ENCODE measurements around the gene USE1. TPM values are rescaled to one million over a fixed set of nuclear protein-coding genes. Genes with fewer than 3 reads are reported as not detected.
A peak's percentile ranks its signal among the peaks of the same experiment; 100 is the strongest.

The USE1 gene
- total and polyA plus RNA-seq, 4 experiments from 2014 or later = 36.5 to 44.3 (median 40.5) TPM

- Histone ChIP-seq H3K4me1 (ENCODE audit: insufficient read depth, low read length) (peaks cover 16% of the 10 kb centered on the region), H3K9me3 (ENCODE audit: control insufficient read depth in 1 of 2, low read length in 2 of 2) (no peaks in the 10 kb centered on the region), H3K27ac (ENCODE audit: low read depth, low read length) (no peak overlapping the region), H3K27me3 (ENCODE audit: insufficient read depth, low read length) (no peaks in the 10 kb centered on the region), H3K4me3 (ENCODE audit: low read length in 2 of 2) (no peak overlapping the region), H3K36me3 (ENCODE audit: insufficient read depth, low read length) (peaks cover 17% of the 10 kb centered on the region)
- Mint-ChIP-seq H3K36me3 (peaks cover 33 to 51% of the 10 kb centered on the region in 2 donors), H3K27ac (no peak overlapping the region), H3K4me3 (no peak overlapping the region), H3K4me1 (peaks cover 5 to 21% (median 14%) of the 10 kb centered on the region in 4 donors), H3K9me3 (no peaks in the 10 kb centered on the region), H3K27me3 (no peaks in the 10 kb centered on the region)
- intact Hi-C loops (cut with micrococcal nuclease) = no loop called here
- ChIA-PET CTCF (ENCODE audit: partially characterized antibody) (no interaction called here), POLR2A (ENCODE audit: partially characterized antibody) (interaction anchor here (3.2 to 5.4 kb wide), 2 partner anchors 14 to 53 kb away, joined by 39 to 134 read pairs; partner anchors contain the start of genes BABAM1 and OCEL1)
- DNase-seq = no peak
These were observed 1.8 kb upstream of the USE1 start for GRCh38 chr19:17213334-17213733.

GRCh38 chr19:17214508-17215126 is 540 bp upstream of the USE1 start:
- Histone ChIP-seq H3K4me3 (ENCODE audit: low read length in 2 of 2) (peak overlapping the region; percentile 37 to 95), H3K27me3 (ENCODE audit: insufficient read depth, low read length) (no peaks in the 10 kb centered on the region), H3K36me3 (ENCODE audit: insufficient read depth, low read length) (peaks cover 17% of the 10 kb centered on the region), H3K4me1 (ENCODE audit: insufficient read depth, low read length) (peaks cover 16% of the 10 kb centered on the region), H3K9me3 (ENCODE audit: control insufficient read depth in 1 of 2, low read length in 2 of 2) (no peaks in the 10 kb centered on the region), H3K27ac (ENCODE audit: low read depth, low read length) (peak overlapping the region; percentile 79)
- POLR2A ChIA-PET (ENCODE audit: partially characterized antibody) = interaction anchor here (1.0 to 5.4 kb wide), 14 partner anchors 9 to 1704 kb away, joined by 3 to 134 read pairs (median 10); partner anchors contain the start of genes BABAM1, COPE, DDA1 and HAUS8
- Mint-ChIP-seq H3K36me3 (peaks cover 34 to 45% of the 10 kb centered on the region in 2 donors), H3K4me1 (peaks cover 2 to 21% (median 13%) of the 10 kb centered on the region in 4 donors), H3K4me3 (peak overlapping the region; percentile 86 to 95 (median 91)), H3K27ac (peak overlapping the region; percentile 87 to 99 (median 99)), H3K27me3 (no peaks in the 10 kb centered on the region), H3K9me3 (no peaks in the 10 kb centered on the region)
- intact Hi-C loops (cut with micrococcal nuclease) = loop anchor here (1.0 to 2.0 kb wide), 5 partner anchors 12 to 139 kb away; partner anchors contain the start of genes BABAM1, GTPBP3, HAUS8 and MYO9B
- no peak for DNase-seq
- CTCF ChIA-PET (ENCODE audit: partially characterized antibody) = interaction anchor here (0.6 to 2.1 kb wide), 10 partner anchors 9 to 147 kb away, joined by 3 to 10 read pairs (median 4); partner anchors contain the start of genes BABAM1, MRPL34 and OCEL1

DNA sequence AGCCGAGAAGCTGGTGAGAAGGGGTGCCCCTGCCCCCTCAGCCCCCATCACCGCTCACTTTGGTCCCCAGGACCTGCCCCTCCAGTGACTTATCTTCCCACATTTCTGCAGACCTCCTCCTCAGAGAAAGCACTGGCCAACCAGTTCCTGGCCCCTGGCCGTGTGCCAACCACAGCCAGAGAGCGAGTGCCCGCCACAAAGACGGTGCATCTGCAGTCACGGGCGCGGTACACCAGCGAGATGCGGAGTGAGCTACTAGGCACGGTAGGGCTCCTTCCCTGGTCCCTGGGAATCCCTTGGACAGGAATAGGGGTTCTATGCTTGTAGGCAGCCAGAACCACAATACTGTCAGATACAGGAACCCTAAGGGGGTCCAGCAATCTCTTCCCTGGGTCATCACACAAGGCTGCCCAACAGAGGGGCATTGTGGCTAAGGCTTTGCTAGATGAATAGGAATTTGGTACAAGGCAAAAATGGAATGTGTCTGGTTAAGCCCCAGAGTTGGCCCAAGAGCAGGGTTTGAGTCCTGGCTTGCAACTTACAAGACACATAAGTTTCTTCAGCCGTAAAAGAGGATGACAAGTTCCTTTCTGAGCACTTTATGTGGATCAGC is 1.0 kb downstream of the USE1 start:
- Mint-ChIP-seq H3K9me3 (no peaks in the 10 kb centered on the region), H3K4me3 (peak overlapping the region; percentile 71 to 95 (median 91)), H3K4me1 (peaks cover 2 to 21% (median 13%) of the 10 kb centered on the region in 4 donors), H3K27ac (peak overlapping the region in 6 of 7 donors; percentile 47 to 99 (median 96)), H3K36me3 (peaks cover 31 to 39% of the 10 kb centered on the region in 2 donors), H3K27me3 (no peaks in the 10 kb centered on the region)
- no peak overlapping the region for H3K4me3 ChIP-seq (ENCODE audit: low read length in 2 of 2)
- no peak for DNase-seq
- H3K36me3 ChIP-seq (ENCODE audit: insufficient read depth, low read length) = peaks cover 7% of the 10 kb centered on the region
- intact Hi-C loops (cut with micrococcal nuclease) = no loop called here
- H3K27ac ChIP-seq (ENCODE audit: low read depth, low read length) = peak overlapping the region; percentile 79
- H3K9me3 ChIP-seq (ENCODE audit: control insufficient read depth in 1 of 2, low read length in 2 of 2) = no peaks in the 10 kb centered on the region
- CTCF ChIA-PET (ENCODE audit: partially characterized antibody) = interaction anchor here (0.6 to 2.5 kb wide), 7 partner anchors 10 to 83 kb away, joined by 3 to 10 read pairs (median 6); partner anchors contain the start of gene OCEL1
- H3K4me1 ChIP-seq (ENCODE audit: insufficient read depth, low read length) = peaks cover 16% of the 10 kb centered on the region
- POLR2A ChIA-PET (ENCODE audit: partially characterized antibody) = interaction anchor here (0.8 to 5.4 kb wide), 14 partner anchors 7 to 1703 kb away, joined by 3 to 134 read pairs (median 10); partner anchors contain the start of genes BABAM1, COPE, HAUS8 and MRPL34
- H3K27me3 ChIP-seq (ENCODE audit: insufficient read depth, low read length) = no peaks in the 10 kb centered on the region

- Mint-ChIP-seq H3K27me3 (no peaks in the 10 kb centered on the region), H3K27ac (peak overlapping the region in 2 of 7 donors; percentile 32 to 37), H3K4me1 (peaks cover 2 to 20% (median 13%) of the 10 kb centered on the region in 4 donors), H3K36me3 (peaks cover 25 to 26% of the 10 kb centered on the region in 2 donors), H3K9me3 (no peaks in the 10 kb centered on the region), H3K4me3 (peak overlapping the region in 1 of 8 donors; percentile 67)
- Histone ChIP-seq H3K4me1 (ENCODE audit: insufficient read depth, low read length) (peaks cover 16% of the 10 kb centered on the region), H3K27ac (ENCODE audit: low read depth, low read length) (no peak overlapping the region), H3K9me3 (ENCODE audit: control insufficient read depth in 1 of 2, low read length in 2 of 2) (no peaks in the 10 kb centered on the region), H3K4me3 (ENCODE audit: low read length in 2 of 2) (no peak overlapping the region), H3K27me3 (ENCODE audit: insufficient read depth, low read length) (no peaks in the 10 kb centered on the region), H3K36me3 (ENCODE audit: insufficient read depth, low read length) (peaks cover 7% of the 10 kb centered on the region)
- no peak for DNase-seq
- ChIA-PET POLR2A (ENCODE audit: partially characterized antibody) (interaction anchor here (0.7 kb wide), 1 partner anchor 94 kb away, joined by 3 read pairs; no protein-coding TSS in a partner anchor), CTCF (ENCODE audit: partially characterized antibody) (no interaction called here)
- intact Hi-C loops (cut with micrococcal nuclease) = no loop called here
These were observed 4.1 kb downstream of the USE1 start for GRCh38 chr19:17219286-17219685.

DNA sequence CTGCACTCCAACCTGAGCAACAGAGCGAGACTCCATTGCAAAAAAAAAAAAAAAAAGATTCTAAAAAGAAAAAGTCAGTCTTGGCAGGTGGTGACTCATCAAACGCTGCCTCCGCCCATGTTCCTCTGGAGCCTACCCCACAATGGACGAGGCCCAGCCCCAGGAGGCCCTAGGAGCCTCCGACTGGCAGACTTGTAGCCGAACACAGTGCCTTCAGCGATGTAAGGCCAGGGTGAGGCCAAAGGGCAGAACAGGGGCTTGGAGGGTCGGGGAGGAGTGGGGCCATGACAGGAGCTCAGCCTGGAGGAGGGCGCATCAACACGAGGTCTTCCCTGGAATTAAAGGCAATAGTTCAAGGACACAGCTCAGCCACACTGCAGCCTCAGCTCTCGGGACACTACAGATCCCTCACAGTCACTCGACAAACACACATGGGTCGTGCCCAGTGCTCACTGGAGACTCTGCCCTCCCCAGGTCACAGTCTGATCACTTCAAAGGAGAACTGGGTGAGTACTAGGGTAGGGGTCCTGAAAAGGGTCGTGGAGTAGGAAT is 5.1 kb downstream of the USE1 start:
- peaks cover 0 to 10% (median 5%) of the 10 kb centered on the region in 4 donors for H3K4me1 Mint-ChIP-seq
- no peaks in the 10 kb centered on the region for H3K27me3 Mint-ChIP-seq
- no peaks in the 10 kb centered on the region for H3K9me3 Mint-ChIP-seq
- Histone ChIP-seq H3K4me1 (ENCODE audit: insufficient read depth, low read length) (peaks cover 10% of the 10 kb centered on the region), H3K36me3 (ENCODE audit: insufficient read depth, low read length) (peaks cover 7% of the 10 kb centered on the region), H3K27ac (ENCODE audit: low read depth, low read length) (no peak overlapping the region), H3K9me3 (ENCODE audit: control insufficient read depth in 1 of 2, low read length in 2 of 2) (no peaks in the 10 kb centered on the region), H3K27me3 (ENCODE audit: insufficient read depth, low read length) (no peaks in the 10 kb centered on the region), H3K4me3 (ENCODE audit: low read length in 2 of 2) (no peak overlapping the region)
- intact Hi-C loops (cut with micrococcal nuclease) = no loop called here
- H3K36me3 Mint-ChIP-seq = peaks cover 22 to 23% of the 10 kb centered on the region in 2 donors
- DNase-seq = no peak
- H3K27ac Mint-ChIP-seq = no peak overlapping the region
- ChIA-PET POLR2A (ENCODE audit: partially characterized antibody) (interaction anchor here (0.6 to 0.9 kb wide), 2 partner anchors 15 to 40 kb away, joined by 3 read pairs; no protein-coding TSS in a partner anchor), CTCF (ENCODE audit: partially characterized antibody) (interaction anchor here (1.4 kb wide), 1 partner anchor 36 kb away, joined by 3 read pairs; no protein-coding TSS in a partner anchor)
- no peak overlapping the region for H3K4me3 Mint-ChIP-seq

GRCh38 chr19:17225053-17225452 is 9.9 kb downstream of the USE1 start:
- ChIA-PET POLR2A (ENCODE audit: partially characterized antibody) (interaction anchor here (0.6 to 4.7 kb wide), 6 partner anchors 9 to 171 kb away, joined by 3 to 134 read pairs (median 14); partner anchors contain the start of genes BABAM1 and USE1), CTCF (ENCODE audit: partially characterized antibody) (interaction anchor here (1.0 to 2.5 kb wide), 4 partner anchors 9 to 149 kb away, joined by 3 to 13 read pairs (median 6); partner anchors contain the start of genes USE1 and USHBP1)
- no peaks in the 10 kb centered on the region for H3K9me3 ChIP-seq (ENCODE audit: control insufficient read depth in 1 of 2, low read length in 2 of 2)
- Mint-ChIP-seq H3K36me3 (peaks cover 0 to 14% of the 10 kb centered on the region in 2 donors), H3K27me3 (no peaks in the 10 kb centered on the region), H3K27ac (peak overlapping the region in 3 of 7 donors; percentile 78 to 98 (median 90)), H3K4me3 (peak overlapping the region; percentile 26 to 95 (median 52)), H3K9me3 (no peaks in the 10 kb centered on the region), H3K4me1 (peaks cover 4 to 19% (median 7%) of the 10 kb centered on the region in 4 donors)
- intact Hi-C loops (cut with micrococcal nuclease) = loop anchor here (5.0 kb wide), 1 partner anchor 42 kb away; the partner anchor contains the start of gene BABAM1
- no peak overlapping the region for H3K27ac ChIP-seq (ENCODE audit: low read depth, low read length)
- no peak overlapping the region for H3K4me3 ChIP-seq (ENCODE audit: low read length in 2 of 2)
- H3K36me3 ChIP-seq (ENCODE audit: insufficient read depth, low read length) = peaks cover 7% of the 10 kb centered on the region
- no peak for DNase-seq
- peaks cover 14% of the 10 kb centered on the region for H3K4me1 ChIP-seq (ENCODE audit: insufficient read depth, low read length)
- no peaks in the 10 kb centered on the region for H3K27me3 ChIP-seq (ENCODE audit: insufficient read depth, low read length)

Measured in CD4-positive, alpha-beta memory T cell (primary cell).